NCI-H510A (cell line): Measurements from ENCODE around the gene RPAP2.
A peak's percentile ranks its signal among the peaks of the same experiment; 100 is the strongest.
"Not testable (repeated sequence)": the region's sequence is repeated elsewhere in the genome, so short reads cannot be mapped to it uniquely, and the experiment has no call there.

ENCODE experiments used
- DNase-seq: peaks from one replicate; lab custom pipeline; 2025; lab: John Stamatoyannopoulos, UW

RPAP2 gene

DNA sequence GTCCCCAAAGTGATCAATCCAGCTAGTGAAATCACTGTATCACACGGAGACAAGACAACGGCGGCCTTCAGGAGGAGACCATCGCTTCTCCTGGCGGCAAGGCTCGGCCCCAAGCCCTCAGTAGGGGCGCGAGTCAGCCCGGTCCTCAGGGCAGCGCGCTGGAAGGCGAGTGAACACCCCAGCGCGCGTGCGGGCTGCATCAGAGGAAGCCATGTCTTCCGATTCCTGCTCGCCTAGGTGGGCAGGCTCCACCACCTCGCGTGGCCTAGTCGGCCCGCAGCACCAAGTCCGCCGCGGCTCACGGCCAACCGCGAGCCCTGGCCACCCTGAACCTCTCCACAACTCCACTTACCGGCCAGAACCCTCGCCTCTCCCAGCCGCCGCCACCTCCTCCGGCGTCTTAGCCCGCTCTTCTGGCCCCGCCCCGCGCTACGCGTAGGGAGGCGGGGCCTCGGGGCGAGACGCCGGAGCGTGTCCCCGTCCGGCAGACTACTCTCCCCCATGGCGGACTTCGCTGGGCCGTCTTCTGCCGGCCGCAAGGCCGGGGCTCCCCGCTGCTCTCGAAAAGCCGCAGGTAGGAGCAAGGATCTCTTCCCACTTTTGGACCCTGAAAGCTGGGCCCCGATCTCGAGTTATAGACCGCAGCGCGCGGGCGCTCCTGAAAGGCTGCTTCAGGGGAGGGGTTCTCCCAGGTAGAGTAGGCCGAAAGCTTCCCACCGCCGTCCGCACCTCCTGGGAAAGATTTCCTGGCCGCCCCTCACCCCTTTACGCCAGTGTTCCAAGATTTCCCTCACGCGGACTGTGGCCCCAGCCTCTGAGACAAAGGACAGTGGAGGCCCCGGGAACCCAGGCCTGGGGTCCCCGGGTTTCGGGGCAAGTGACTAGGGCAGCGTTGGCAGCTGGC is at the start of gene RPAP2, which contains the start of gene GLMN:
Gene RPAP2 (plus strand): TSS at position 487 of the 904 bp plus-strand sequence. CDS start 15 bp downstream, at position 502.
Gene GLMN (minus strand): TSS at position 415 of the 904 bp plus-strand sequence. CDS start 988 bp downstream, outside the sequence.
- DNase-seq: peak; percentile 93

DNA sequence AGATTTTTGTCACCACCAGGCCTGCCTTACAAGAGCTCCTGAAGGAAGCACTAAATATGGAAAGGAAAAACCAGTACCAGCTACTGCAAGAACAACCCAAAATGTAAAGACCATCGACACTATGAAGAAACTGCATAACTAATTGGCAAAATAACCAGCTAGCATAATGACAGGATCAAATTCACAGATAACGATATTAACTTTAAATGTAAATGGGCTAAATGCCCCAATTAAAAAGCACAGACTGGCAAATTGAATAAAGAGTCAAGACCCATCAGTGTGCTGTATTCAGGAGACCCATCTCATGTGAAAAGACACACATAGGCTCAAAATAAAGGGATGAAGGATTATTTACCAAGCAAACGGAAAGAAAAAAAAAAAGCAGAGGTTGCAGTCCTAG is 44.1 kb upstream of the RPAP2 start:
- not testable (repeated sequence) for DNase-seq

GRCh38 chr1:92259350-92259749 is 39.5 kb upstream of the RPAP2 start:
- no peak for DNase-seq

GRCh38 chr1:92262516-92262915 is 36.3 kb upstream of the RPAP2 start:
- DNase-seq: no peak

DNA sequence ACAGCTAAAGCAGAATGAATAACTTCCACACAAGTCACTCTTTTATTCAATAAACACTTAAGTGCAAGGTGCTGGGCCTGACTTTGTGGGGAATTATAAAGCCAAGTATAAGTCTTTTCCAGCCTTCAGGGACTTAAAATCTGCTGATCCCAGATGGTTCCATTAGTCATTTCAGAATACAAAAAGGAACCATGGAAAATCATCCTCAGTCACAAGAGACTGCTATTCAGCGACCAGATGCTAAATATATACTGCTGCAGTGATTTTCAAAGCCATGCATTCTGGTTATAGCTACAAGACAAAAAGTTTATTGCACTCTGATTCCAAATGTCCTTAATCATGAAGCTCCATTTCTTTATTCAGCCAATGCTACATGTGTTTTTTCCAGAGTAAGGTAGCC is 25.8 kb upstream of the RPAP2 start:
- no peak for DNase-seq

- no peak for DNase-seq
These were observed 23.9 kb upstream of the RPAP2 start for GRCh38 chr1:92274939-92275338.

GRCh38 chr1:92276082-92276481 is 22.8 kb upstream of the RPAP2 start:
- DNase-seq: no peak

DNA sequence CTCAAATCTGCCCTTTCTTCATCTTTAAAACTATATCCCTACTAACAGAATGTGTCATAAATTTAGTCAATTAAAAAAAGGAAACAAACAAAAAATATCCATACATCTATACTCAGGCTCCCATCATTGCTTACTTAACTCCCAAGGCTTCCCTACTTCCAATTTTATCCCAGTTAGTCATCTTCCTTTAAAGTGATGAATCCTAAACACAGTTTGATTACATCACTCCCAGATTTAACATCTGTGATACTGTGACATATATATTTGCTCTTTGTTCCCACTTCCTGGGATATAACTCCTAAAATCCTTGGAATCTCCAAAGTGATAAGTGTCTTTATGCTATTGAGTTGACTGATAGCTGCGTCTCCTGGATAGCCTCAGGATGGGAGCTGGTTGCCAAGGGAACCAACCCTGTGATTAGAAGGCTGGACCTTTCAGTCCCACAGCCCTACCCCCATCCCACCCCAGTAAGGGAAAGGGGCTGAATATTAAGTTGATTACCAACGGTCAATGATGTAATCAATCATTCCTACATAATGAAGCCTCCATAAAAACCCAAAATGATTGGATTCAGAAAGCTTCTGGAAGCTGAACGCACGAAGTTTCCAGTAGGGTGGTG is 21.6 kb upstream of the RPAP2 start:
- DNase-seq: no peak

DNA sequence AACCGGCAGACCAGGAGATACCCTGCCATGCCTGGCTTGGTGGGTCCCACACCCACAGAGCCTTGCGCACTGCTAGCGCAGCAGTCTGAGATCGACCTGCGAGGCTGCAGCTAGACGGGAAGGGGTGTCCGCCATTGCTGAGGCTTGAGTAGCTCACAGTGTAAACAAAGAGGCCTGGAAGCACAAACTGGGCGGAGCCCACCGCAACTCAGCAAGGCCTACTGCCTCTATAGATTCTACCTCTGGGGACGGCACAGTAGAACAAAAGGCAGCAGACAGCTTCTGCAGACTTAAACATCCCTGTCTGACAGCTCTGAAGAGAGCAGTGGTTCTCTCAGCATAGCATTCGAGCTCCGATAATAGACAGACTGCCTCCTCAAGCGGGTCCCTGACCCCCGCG is 19.1 kb upstream of the RPAP2 start:
- not testable (repeated sequence) for DNase-seq

DNA sequence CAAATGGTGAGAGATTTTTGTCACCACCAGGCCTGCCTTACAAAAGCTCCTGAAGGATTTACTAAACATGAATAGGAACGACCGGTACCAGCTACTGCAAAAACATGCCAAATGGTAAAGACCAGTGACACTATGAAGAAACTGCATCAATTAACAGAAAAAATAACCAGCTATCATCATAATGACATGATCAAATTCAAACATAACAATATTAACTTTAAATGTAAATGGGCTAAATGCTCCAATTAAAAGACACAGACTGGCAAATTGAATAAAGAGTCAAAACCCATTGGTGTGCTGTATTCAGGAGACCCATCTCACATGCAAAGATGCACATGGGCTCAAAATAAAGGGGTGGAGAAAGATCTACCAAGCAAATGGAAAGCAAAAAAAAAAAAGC is 17.4 kb upstream of the RPAP2 start:
- not testable (repeated sequence) for DNase-seq

DNA sequence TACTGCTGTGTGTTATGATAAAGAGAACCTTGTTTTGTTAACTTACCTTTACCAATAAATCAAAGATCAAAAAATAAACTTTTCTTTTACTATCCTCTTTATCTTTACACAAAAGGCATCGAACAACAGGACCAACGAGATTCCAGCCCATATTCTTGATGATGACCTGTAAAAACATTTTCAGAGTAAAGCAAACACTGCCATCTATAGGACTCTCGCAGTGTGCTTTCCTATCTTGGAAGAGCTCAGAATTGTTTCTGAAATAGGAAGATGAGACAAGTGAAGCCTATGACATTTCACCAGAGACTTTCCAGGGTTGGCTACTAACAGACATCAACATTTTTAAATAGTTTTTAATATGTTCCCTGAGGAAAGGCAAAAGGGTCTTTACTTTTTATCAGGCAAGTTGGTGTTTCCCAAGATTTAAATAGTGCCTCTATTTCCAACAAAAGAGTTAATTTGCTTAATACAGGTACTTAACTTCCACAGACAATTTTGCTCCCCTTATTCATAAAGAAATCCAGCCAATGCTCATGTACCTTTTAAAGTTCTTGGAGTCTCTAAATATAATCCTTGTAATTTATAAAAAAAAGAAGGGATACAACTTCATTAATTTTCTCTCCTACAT is 7.4 kb upstream of the RPAP2 start:
- DNase-seq: peak; percentile 25

DNA sequence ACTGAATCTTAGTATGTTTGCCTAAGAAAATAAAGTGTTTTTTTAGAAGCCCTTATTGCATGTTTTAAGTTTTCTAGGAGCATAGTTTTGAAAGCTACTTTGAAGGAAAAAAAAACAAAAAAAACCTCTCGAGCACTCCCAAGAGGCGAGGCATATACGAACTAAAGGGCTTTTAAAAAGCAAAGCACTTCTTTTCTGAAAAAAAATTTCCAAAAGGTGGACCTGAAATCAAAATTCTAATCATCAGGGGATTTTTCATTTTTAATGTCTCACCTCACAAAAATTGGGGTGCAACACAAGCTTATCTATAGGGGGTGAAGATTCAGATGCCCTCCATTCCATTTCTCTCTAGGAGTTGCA is 666 bp upstream of the RPAP2 start:
- no peak for DNase-seq

- DNase-seq: peak; percentile 9
These were observed 755 bp downstream of the RPAP2 start for GRCh38 chr1:92299477-92300150.

- DNase-seq: no peak
These were observed 2.2 kb downstream of the RPAP2 start for GRCh38 chr1:92301021-92301420.

- DNase-seq: no peak
These were observed 7.2 kb downstream of the RPAP2 start for GRCh38 chr1:92306020-92306419.

- DNase-seq: no peak
These were observed 9.1 kb downstream of the RPAP2 start for GRCh38 chr1:92307980-92308379.

DNA sequence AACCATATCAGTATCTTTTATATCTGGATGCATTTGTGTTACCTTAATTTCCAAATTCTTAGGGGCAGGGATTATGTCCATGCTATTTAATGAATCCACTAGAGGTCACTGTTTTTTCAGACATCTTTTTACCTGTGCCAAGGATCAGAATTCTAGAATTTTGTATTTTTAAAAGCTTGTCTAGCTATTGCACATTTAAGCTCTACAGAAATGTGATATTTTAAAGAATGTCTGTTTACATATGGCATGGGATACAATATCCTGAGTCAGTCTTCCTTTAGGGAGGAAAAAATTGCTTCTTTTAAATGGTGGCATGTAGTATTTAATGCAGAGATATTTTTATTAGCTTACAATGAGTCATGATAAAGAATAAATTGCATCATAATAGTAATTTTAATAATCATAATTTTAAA is 11.3 kb downstream of the RPAP2 start:
- DNase-seq: no peak

GRCh38 chr1:92314024-92314423 is 15.2 kb downstream of the RPAP2 start:
- no peak for DNase-seq

GRCh38 chr1:92315766-92316599 is 17.1 kb downstream of the RPAP2 start:
- DNase-seq: no peak

DNA sequence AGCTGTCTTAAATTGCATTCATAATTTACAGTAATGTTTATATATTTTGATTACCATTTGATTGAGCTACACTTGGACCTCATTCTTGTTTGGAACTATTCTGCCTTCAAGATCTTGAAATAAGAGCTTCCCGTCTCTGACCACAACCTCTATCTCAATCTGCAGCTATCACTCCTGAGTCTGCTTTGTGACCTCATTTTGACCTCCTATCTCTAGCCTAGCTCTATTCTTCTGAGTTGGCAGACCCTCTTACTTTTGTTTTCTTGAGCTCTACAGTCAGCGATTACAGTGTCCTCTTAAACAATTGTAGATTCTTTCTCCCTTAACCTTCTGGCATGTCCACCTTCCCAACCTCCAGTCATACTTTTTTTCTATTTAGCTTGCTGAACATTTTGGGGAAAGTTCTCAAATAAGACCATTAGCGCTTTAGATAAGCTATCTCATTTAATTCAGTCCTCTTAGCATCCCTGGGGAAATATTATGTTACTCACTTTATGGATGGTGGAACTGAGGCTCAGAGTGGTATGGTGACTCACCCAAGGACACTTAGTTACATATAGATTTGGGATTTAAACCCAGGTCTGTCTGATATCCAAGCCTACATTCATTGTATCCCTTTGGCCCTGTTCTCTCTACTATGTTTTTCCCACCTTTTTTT is 19.1 kb downstream of the RPAP2 start:
- no peak for DNase-seq
